Measurements from ENCODE around the gene VSTM2B.

DNA sequence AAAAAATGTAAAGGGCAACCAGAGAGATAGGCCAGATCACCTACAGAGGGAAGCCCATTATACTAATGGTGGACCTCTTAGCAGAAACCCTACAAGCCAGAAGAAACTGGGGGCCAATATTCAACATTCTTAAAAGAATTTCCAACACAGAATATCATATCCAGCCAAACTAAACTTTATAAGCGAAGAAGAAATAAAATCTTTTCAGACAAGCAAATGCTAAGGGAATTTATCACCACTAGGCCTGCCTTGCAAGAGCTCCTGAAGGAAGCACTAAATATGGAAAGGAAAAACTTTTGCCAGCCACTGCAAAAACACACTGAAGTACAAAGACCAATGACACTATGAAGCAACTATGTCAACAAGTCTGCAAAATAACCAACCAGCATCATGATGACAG, 28.4 kb downstream of the VSTM2B start:
- TF ChIP-seq EZH2 (IDR thresholded peaks at IDR 0.05; ENCODE audit: low read length) (no peak), CTCF (optimal IDR thresholded peaks at IDR 0.05 in 1 of 3, IDR thresholded peaks at IDR 0.05 in 1 of 3, conservative IDR thresholded peaks at IDR 0.05 in 1 of 3; ENCODE audit: extremely low read depth in 1 of 3, insufficient read depth in 2 of 3, low read length in 3 of 3) (no peak)
